SJCRH30 (cell line): ENCODE measurements around the gene PLXDC2. TPM values are rescaled to one million over a fixed set of nuclear protein-coding genes. Genes with fewer than 3 reads are reported as not detected.

Experiments
- DNase-seq, 2 experiments: peaks; one replicate each; pipeline ENCODE4 v3.0.0-alpha.2; 2015 to 2020
- H3K27ac ChIP-seq: fragments of 250-450 bp; sonication (Bioruptor Pico); 2 replicates; pipeline ENCODE4 v1.5.1; 2020; ENCODE audit warnings: mild to moderate bottlenecking, moderate library complexity
- H3K27me3 ChIP-seq: fragments of 250-450 bp; sonication (Bioruptor Pico); 2 replicates; pipeline ENCODE4 v1.5.1; 2020; ENCODE audit warnings: mild to moderate bottlenecking, moderate library complexity
- H3K36me3 ChIP-seq: fragments of 250-450 bp; sonication (Bioruptor Pico); 2 replicates; pipeline ENCODE4 v1.5.1; 2020; ENCODE audit warnings: mild to moderate bottlenecking, moderate library complexity
- H3K4me1 ChIP-seq: fragments of 250-450 bp; sonication (Bioruptor Pico); 2 replicates; pipeline ENCODE4 v1.5.1; 2020; ENCODE audit warnings: mild to moderate bottlenecking, moderate library complexity
- H3K4me3 ChIP-seq: fragments of 250-450 bp; sonication (Bioruptor Pico); 2 replicates; pipeline ENCODE4 v1.5.1; 2020; ENCODE audit warnings: mild to moderate bottlenecking, moderate library complexity
- H3K9me3 ChIP-seq: fragments of 250-450 bp; sonication (Bioruptor Pico); replicated peaks from 2 replicates; pipeline ENCODE4 v1.5.1; 2020; ENCODE audit warnings: mild to moderate bottlenecking, moderate library complexity
- total RNA-seq: library from RNA; depleted of rRNA; stranded (reverse); fragments of >200 nt; shearing (Covaris generic); gene quantifications from 2 replicates; pipeline ENCODE4 v1.2.3, GENCODE V29; 2014

PLXDC2 gene
- total RNA-seq, 1 experiment from 2014 or later, result 11.4 TPM

- Histone ChIP-seq H3K9me3 (no peaks in the 10 kb centered on the region), H3K4me1 (no peaks in the 10 kb centered on the region)
These were observed 249.6 kb downstream of the PLXDC2 start for GRCh38 chr10:20065814-20066213.

GRCh38 chr10:20073167-20073566 is 256.9 kb downstream of the PLXDC2 start:
- no peak for DNase-seq
- H3K27ac ChIP-seq, result no peak overlapping the region
- no peaks in the 10 kb centered on the region for H3K27me3 ChIP-seq
- H3K4me1 ChIP-seq, result no peaks in the 10 kb centered on the region
- H3K36me3 ChIP-seq, result no peaks in the 10 kb centered on the region
- H3K9me3 ChIP-seq, result no peaks in the 10 kb centered on the region
- H3K4me3 ChIP-seq, result no peak overlapping the region

More at GRCh38 chr10:20065814-20066213, 249.6 kb downstream of the PLXDC2 start:
- H3K36me3 ChIP-seq, result no peaks in the 10 kb centered on the region
- no peak overlapping the region for H3K27ac ChIP-seq
- DNase-seq, result no peak
- no peaks in the 10 kb centered on the region for H3K27me3 ChIP-seq
- H3K4me3 ChIP-seq, result no peak overlapping the region

- Histone ChIP-seq H3K9me3 (no peaks in the 10 kb centered on the region), H3K4me1 (no peaks in the 10 kb centered on the region), H3K4me3 (no peak overlapping the region), H3K36me3 (no peaks in the 10 kb centered on the region), H3K27me3 (no peaks in the 10 kb centered on the region), H3K27ac (no peak overlapping the region)
- no peak for DNase-seq
These were observed 259.5 kb downstream of the PLXDC2 start for GRCh38 chr10:20075713-20076112.

GRCh38 chr10:20084451-20084850 is 268.2 kb downstream of the PLXDC2 start:
- no peak overlapping the region for H3K4me3 ChIP-seq
- no peaks in the 10 kb centered on the region for H3K36me3 ChIP-seq
- no peaks in the 10 kb centered on the region for H3K27me3 ChIP-seq
- DNase-seq, result no peak
- H3K9me3 ChIP-seq, result no peaks in the 10 kb centered on the region; the same call in 1 of the 2 replicates
- peaks cover 3% of the 10 kb centered on the region; the same call in 1 of the 2 replicates for H3K4me1 ChIP-seq
- no peak overlapping the region for H3K27ac ChIP-seq

- Histone ChIP-seq H3K27ac (no peak overlapping the region), H3K4me3 (no peak overlapping the region), H3K9me3 (no peaks in the 10 kb centered on the region; the same call in 1 of the 2 replicates), H3K27me3 (no peaks in the 10 kb centered on the region), H3K4me1 (peaks cover 3% of the 10 kb centered on the region; the same call in 1 of the 2 replicates), H3K36me3 (no peaks in the 10 kb centered on the region)
- no peak for DNase-seq
These were observed 268.9 kb downstream of the PLXDC2 start for GRCh38 chr10:20085115-20085514.

GRCh38 chr10:20087353-20087752 is 271.1 kb downstream of the PLXDC2 start:
- H3K36me3 ChIP-seq, result no peaks in the 10 kb centered on the region
- H3K4me3 ChIP-seq, result no peak overlapping the region
- no peak for DNase-seq
- no peaks in the 10 kb centered on the region for H3K27me3 ChIP-seq
- H3K9me3 ChIP-seq, result no peaks in the 10 kb centered on the region; the same call in 1 of the 2 replicates
- H3K4me1 ChIP-seq, result peaks cover 3% of the 10 kb centered on the region; the same call in 1 of the 2 replicates
- H3K27ac ChIP-seq, result no peak overlapping the region

- DNase-seq, result peak in 1 of 2 experiments; percentile 28
These were observed 271.9 kb downstream of the PLXDC2 start for GRCh38 chr10:20088061-20088701.

GRCh38 chr10:20089879-20090278 is 273.6 kb downstream of the PLXDC2 start:
- Histone ChIP-seq H3K9me3 (no peaks in the 10 kb centered on the region; the same call in 1 of the 2 replicates), H3K27ac (no peak overlapping the region), H3K27me3 (no peaks in the 10 kb centered on the region), H3K4me1 (peaks cover 3% of the 10 kb centered on the region; the same call in 1 of the 2 replicates), H3K36me3 (no peaks in the 10 kb centered on the region), H3K4me3 (no peak overlapping the region)
- DNase-seq, result no peak

More at GRCh38 chr10:20088061-20088701, 271.9 kb downstream of the PLXDC2 start:
- H3K4me1 ChIP-seq, result peaks cover 3% of the 10 kb centered on the region; the same call in 1 of the 2 replicates
- no peaks in the 10 kb centered on the region for H3K27me3 ChIP-seq
- H3K36me3 ChIP-seq, result no peaks in the 10 kb centered on the region
- H3K9me3 ChIP-seq, result no peaks in the 10 kb centered on the region; the same call in 1 of the 2 replicates
- no peak overlapping the region for H3K27ac ChIP-seq
- no peak overlapping the region for H3K4me3 ChIP-seq

- Histone ChIP-seq H3K27me3 (no peaks in the 10 kb centered on the region), H3K4me3 (no peak overlapping the region), H3K9me3 (no peaks in the 10 kb centered on the region; the same call in 1 of the 2 replicates), H3K27ac (no peak overlapping the region), H3K36me3 (no peaks in the 10 kb centered on the region), H3K4me1 (peaks cover 3% of the 10 kb centered on the region; the same call in 1 of the 2 replicates)
- no peak for DNase-seq
These were observed 274.6 kb downstream of the PLXDC2 start for GRCh38 chr10:20090831-20091230.

- DNase-seq, result no peak
- Histone ChIP-seq H3K4me3 (no peak overlapping the region), H3K27me3 (no peaks in the 10 kb centered on the region), H3K9me3 (no peaks in the 10 kb centered on the region; the same call in 1 of the 2 replicates), H3K36me3 (no peaks in the 10 kb centered on the region), H3K27ac (no peak overlapping the region), H3K4me1 (peaks cover 3% of the 10 kb centered on the region; the same call in 1 of the 2 replicates)
These were observed 275.5 kb downstream of the PLXDC2 start for GRCh38 chr10:20091698-20092097.

- Histone ChIP-seq H3K4me3 (no peak overlapping the region), H3K4me1 (no peaks in the 10 kb centered on the region; the same call in 1 of the 2 replicates), H3K27ac (no peak overlapping the region), H3K27me3 (no peaks in the 10 kb centered on the region), H3K36me3 (no peaks in the 10 kb centered on the region), H3K9me3 (no peaks in the 10 kb centered on the region; the same call in 1 of the 2 replicates)
- DNase-seq, result no peak
These were observed 277.4 kb downstream of the PLXDC2 start for GRCh38 chr10:20093600-20093999.

GRCh38 chr10:20094226-20094976 is 278.2 kb downstream of the PLXDC2 start:
- Histone ChIP-seq H3K36me3 (no peaks in the 10 kb centered on the region), H3K4me1 (no peaks in the 10 kb centered on the region), H3K4me3 (no peak overlapping the region), H3K27ac (no peak overlapping the region), H3K27me3 (no peaks in the 10 kb centered on the region), H3K9me3 (no peaks in the 10 kb centered on the region; the same call in 1 of the 2 replicates)
- DNase-seq, result no peak

- no peak for DNase-seq
These were observed 283.9 kb downstream of the PLXDC2 start for GRCh38 chr10:20100171-20100570.

GRCh38 chr10:20105236-20105635 is 289.0 kb downstream of the PLXDC2 start:
- no peaks in the 10 kb centered on the region for H3K27me3 ChIP-seq
- no peak overlapping the region for H3K4me3 ChIP-seq
- H3K36me3 ChIP-seq, result no peaks in the 10 kb centered on the region
- H3K9me3 ChIP-seq, result no peaks in the 10 kb centered on the region
- H3K27ac ChIP-seq, result no peak overlapping the region
- no peaks in the 10 kb centered on the region for H3K4me1 ChIP-seq
- DNase-seq, result no peak

More at GRCh38 chr10:20100171-20100570, 283.9 kb downstream of the PLXDC2 start:
- H3K27me3 ChIP-seq, result no peaks in the 10 kb centered on the region
- H3K27ac ChIP-seq, result no peak overlapping the region
- H3K4me1 ChIP-seq, result no peaks in the 10 kb centered on the region
- no peak overlapping the region for H3K4me3 ChIP-seq
- H3K9me3 ChIP-seq, result no peaks in the 10 kb centered on the region
- H3K36me3 ChIP-seq, result no peaks in the 10 kb centered on the region

GRCh38 chr10:20105931-20106330 is 289.7 kb downstream of the PLXDC2 start:
- Histone ChIP-seq H3K27ac (no peak overlapping the region), H3K9me3 (no peaks in the 10 kb centered on the region), H3K4me1 (no peaks in the 10 kb centered on the region), H3K4me3 (no peak overlapping the region), H3K27me3 (no peaks in the 10 kb centered on the region), H3K36me3 (no peaks in the 10 kb centered on the region)
- DNase-seq, result no peak
